Stimulated activated CD4-positive, alpha-beta T cell treated with anti-CD3 and anti-CD28 coated beads, Interleukin-4, amount 100 ng/mL, for 4 hours (primary cell): ENCODE measurements around the gene C1orf226.
"Not testable (repeated sequence)": the region's sequence is repeated elsewhere in the genome, so short reads cannot be mapped to it uniquely, and the experiment has no call there.

ENCODE experiments used
- DNase-seq, 2 experiments: peaks; one replicate each; pipeline ENCODE4 v3.0.0-alpha.2; 2020

Gene C1orf226

DNA sequence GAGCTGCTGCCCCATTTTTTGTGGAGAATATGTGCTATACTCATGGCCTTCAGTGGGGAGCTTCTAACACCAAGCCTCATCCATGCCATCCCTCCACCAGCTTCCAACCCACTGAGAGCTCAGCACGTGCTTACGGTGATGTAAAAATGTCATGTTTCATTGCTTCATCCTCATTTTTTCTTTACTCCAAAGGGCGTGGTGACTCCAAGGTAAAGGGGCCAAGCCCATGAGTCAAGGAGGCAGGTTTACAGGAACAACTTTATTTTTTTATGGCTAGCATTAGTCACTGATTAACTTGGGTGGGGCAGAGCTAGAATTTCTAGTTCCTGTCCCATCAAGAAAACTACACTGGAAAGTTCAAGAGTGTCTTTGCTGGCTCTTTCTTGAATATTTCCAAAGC lies at the start of gene C1orf226:
Gene C1orf226, plus strand, starts transcription at position 346 of the 400 bp plus-strand sequence. CDS start 174 bp downstream, outside the sequence.
- no peak for DNase-seq

- no peak for DNase-seq
Measured at GRCh38 chr1:162333991-162334390, 47.5 kb upstream of the C1orf226 start.

DNA sequence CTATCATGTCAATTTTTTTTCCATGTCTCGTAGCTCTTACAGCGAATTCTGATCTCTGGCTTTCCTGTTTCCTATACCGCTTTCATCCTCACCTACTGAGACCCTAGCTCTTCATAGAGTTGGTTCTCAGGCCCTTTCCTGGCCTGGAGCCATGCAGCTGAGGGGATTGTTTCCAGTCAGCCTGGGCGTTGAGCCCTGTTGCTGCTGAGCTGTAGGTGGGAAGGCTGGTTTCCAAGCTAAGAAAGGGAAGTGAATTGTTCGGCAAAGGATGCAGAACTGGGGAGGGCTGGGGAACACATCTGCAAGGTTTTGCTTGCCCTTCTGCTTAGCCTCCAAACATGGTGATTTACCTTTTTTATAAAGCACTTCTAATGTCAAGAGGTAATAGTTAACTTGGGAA lies 46.4 kb upstream of the C1orf226 start:
- DNase-seq, result no peak

DNA sequence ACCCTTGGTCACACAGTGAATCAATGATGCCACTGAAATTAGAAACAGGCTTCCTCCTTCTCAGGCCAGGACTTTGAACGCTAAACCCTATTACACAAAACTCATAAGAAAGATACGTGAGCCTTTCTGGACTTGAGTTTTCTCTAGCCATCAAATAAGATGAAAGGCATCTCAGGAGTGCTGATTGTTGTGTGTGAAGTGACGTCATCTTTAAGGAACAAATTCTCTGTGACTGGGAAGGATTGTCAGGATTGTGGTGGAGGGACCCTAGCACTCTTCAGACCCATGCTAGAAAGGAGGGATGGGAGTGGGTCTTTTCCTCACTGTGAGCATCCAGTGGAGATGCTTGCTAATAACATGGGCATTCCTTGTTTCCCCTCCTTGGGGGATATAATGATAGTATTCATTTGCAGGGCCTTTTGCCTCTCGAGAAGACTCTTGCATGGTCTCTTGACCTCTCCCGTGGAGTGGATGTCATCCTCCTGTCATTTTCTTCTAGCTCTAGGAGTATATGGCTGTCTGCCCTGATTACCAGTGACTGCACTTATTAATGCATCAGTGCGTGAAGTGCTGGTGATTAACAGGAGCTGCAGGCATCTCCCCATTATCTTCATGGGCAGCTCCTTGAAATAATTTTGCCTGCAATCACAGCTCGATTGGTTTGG lies 44.8 kb upstream of the C1orf226 start:
- no peak for DNase-seq

- no peak for DNase-seq
Measured at GRCh38 chr1:162342452-162342983, 39.0 kb upstream of the C1orf226 start.

DNA sequence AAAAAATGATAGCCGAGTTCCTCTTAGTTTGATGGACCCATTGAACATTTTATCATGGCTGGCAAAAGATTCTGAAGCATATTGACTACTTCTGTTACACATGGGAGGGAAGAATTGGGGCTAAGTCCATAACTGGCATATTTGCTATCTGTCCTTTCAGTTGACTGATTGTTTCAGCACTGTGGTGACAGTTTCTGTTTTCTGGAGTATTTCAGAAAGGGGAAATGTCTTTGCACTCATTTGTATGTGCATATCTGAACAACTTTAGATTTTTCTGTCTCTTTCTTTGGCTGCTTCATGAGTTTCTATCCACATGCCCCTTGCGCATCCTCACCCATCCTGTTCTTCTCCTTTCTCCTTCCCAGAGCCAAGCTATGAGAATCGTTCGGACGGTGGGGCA lies 38.1 kb upstream of the C1orf226 start:
- no peak for DNase-seq

DNA sequence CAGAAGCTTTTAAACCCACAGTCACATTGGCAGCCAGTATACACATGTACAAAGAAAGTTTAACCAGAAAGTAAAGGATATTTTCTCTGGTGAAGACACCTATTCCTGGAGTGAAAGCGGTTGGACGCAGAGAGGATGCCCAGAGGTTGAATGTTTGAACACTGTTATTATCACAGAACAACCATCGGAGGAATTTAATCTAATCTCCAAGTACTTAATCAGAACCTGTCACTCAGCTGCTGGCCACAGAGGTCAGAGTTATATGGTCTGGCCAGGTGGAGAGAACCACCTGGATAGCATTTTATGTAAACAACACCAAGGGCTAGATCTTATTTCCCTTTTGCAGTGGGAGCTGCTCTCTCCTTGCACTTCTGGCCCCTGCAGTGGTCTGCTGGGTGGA lies 34.2 kb upstream of the C1orf226 start:
- DNase-seq, result no peak

DNA sequence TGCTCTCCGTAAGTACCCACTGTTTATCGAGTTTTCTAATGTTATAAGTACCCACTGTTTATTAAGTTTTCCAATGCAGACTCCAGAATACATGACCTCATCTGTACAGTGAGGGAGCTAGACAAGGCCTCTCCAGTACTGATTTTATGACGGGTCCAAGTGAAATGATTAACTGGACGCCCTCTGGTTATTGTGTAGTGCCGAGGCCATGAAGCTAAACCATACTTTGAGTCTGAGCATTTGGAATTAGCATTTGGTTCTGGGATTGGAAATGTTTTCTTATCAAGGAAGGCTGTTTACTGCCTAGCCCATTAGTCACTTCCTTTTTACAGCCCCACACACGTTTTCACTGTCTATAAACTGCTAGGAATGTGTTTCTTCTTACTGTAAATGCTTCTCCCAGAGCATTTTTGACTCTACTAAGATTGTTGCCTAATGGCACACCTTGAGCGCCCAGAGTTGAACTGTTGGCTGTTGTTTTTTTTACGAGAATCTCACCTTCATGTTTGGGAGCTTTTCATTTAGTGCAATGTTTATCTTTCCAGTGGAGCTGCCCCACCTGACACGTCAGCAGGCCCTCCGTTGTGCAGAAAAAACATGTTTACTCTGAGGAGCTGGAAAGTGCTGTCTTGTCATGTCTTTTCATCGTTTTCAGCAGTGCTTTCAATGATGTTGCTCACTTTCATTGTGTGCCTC lies 31.7 kb upstream of the C1orf226 start:
- no peak for DNase-seq

GRCh38 chr1:162351246-162351842 lies 30.2 kb upstream of the C1orf226 start:
- DNase-seq, result no peak

DNA sequence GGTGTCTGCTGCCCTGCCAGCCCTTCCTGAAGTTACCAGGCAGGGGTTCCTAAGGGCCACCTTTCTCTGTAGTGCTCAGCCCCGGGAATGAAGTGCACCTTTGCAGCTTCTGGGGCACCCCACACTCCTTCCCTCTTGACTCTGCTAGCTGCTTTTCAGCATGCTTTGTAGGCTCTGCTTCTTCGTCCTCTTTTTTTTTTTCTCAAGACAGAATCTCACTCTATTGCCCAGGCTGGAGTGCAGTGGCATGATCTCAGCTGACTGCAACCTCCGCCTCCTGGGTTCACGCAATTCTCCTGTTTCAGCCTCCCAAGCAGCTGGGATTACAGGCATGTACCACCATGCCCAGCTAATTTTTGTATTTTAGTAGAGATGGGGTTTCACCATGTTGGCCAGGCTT lies 29.7 kb upstream of the C1orf226 start:
- DNase-seq, result not testable (repeated sequence)

DNA sequence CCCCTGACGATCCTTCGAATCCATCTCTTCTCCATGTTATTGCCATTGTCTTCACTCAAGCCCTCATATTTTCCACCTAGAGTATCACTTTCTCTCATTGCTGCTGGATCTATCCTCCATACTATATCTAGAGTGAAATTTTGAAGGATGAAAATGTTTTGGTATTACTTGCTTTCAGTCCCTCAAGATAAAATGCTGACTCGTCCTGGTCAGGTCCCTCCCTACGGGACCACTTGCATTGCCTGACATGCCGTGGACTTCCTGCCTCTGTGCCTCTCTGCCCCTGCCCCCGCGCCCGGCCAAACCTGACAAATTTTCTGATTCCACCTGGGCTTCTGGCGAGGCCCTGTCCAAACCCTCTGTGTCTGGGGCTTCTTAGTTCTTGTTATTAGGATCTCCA lies 28.4 kb upstream of the C1orf226 start:
- DNase-seq, result no peak

GRCh38 chr1:162353702-162354101 lies 27.8 kb upstream of the C1orf226 start:
- DNase-seq, result no peak

- no peak for DNase-seq
Measured at GRCh38 chr1:162357681-162358266, 23.8 kb upstream of the C1orf226 start.

DNA sequence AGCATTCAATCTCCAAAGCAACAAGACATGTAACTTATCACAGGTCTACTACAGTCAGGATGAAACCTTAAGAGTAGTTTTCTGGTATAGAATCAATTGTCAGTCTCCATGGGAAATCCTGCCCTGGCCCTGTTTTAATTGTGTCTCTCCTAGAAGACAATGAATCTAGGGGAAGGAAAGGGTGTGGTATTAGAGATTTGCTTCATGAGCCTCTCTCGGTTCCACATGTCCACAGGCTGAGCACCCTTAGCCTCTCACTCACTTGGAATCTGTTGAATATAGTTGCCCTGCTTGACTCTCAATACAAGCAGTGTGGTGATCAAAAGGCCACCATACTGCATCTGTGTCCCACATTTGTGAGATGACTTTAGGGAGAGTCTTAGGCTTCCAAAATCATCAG lies 22.6 kb upstream of the C1orf226 start:
- no peak for DNase-seq

DNA sequence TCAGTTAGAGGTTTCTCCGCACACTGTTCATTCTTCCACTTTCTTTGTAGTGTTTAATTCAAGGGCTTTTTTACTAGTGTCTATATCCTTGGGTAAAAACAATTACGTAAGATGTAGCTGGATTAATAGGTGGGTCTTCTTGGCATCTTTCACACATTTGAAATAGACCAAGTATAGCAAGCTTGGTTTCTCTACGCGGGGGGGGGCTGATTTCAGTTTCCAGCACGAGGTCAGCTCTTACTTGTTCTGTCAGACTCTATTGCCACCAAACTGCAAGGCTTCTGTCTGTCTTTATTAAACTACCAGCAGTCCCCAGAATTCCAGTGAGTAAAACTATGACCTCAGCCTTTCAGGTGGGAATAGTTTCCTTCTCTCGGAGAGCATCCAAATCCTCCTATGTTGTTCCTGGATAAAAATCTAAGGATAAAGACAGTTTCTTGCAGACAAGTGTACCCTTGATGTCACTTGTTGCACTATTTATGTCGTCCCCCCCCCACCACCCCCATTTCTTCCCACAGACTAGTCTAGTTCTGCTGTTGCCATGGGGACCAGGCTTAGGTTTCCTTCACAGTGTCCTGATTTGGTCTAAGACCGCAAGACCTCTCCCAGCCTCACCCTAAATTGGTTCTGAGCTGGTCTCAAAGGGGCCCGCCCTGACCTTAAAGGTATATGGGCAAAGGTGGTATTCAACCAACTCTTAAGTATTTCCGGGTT lies 21.8 kb upstream of the C1orf226 start:
- no peak for DNase-seq

GRCh38 chr1:162360237-162360873 lies 21.2 kb upstream of the C1orf226 start:
- no peak for DNase-seq

DNA sequence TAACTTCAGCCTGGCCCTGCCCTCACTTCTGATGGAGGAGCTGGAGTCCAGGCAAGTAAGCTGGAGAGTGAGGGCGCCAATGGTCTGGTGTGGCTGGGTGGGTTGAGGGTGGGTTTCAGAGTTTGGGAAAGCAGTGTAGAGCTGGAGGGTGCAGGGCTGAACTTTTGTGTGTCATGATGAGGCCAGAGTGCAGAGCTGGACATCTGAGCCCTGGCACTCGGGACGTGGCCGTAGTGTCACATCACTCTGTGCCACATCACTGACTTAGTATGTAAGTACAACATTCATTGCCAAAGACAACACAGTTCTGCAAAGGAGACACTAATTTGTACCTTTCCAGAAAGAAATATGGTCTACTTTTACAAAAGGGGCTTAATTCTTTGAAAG lies 20.7 kb upstream of the C1orf226 start:
- no peak for DNase-seq

- DNase-seq, result no peak
Measured at GRCh38 chr1:162361349-162361748, 20.2 kb upstream of the C1orf226 start.

DNA sequence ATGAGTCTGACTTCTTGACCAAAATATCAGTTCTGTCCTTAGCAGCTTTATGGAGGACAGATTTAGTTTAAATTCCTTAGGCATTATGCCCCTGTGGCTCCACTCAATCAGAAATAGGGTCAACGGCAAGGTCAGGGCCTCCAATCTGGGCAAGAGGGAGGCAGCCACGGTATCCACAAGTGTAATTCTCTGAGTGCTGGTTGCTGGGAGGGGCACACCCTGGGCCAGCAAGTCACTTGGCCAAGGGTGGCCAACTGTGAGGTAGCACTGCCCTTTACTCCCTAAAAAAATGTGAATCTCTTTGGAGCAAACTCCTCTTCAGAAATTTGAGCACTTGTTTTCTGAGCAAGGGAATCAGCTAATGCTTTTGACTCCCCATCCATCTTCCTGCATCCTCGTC lies 17.7 kb upstream of the C1orf226 start:
- DNase-seq, result no peak

GRCh38 chr1:162364498-162364897 lies 17.0 kb upstream of the C1orf226 start:
- no peak for DNase-seq

DNA sequence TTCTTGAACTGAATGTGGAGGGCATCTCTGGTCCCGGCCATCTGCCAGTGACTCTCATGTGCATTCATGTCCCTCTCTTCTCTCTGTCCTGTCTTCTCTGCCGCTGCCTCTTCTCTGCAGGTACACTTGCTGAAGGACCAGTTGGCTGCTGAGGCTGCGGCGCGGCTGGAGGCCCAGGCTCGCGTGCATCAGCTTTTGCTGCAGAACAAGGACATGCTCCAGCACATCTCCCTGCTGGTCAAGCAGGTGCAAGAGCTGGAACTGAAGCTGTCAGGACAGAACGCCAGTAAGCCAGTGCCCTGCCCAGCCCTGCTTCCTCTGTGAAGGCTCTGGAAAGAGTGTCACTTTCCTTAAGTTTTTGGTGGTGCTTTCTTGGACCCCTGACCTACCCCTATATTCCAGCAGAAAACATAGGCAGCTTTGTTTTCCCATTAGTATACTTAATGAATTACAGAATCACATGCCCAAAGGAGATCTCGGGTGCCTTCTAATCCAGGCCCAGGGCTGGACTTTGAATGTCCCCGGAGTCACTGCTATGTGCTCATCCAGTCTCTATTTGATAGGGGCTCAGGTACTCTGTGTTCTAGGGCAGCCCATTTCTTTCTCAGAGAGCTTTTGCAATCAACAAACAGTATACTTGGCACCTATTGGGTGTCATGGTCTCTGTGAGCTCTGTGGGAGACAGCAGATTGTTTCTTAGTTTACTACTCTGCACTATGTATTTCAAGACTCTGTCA lies 16.1 kb upstream of the C1orf226 start:
- DNase-seq, result no peak

DNA sequence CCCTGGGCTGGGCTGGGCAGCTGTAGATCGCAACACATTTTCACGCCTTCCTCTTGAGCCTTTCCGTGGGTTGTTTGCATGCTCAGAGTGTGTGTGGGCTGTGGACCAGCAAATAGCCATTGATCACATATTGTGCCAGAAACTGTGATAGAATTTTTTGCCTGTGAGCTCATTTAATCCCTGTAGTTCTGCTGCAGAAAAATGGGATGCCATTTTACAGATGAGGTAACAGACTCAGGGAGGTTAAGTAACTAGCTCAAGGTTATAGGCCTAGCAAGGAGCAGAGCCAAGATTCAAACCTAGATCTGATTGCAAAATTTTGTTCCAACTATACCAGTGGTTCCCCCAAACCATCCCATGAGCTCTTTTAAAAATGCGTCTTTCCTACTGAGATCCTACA lies 15.4 kb upstream of the C1orf226 start:
- no peak for DNase-seq
